Colonic mucosa (tissue), 4 donors: ENCODE data around the gene ZBTB20. TPM values are rescaled to one million over a fixed set of nuclear protein-coding genes. Genes with fewer than 3 reads are reported as not detected.

Experiments used
- DNase-seq: peaks from one replicate; pipeline ENCODE4 v3.0.0-alpha.2; 2020
- H3K27ac ChIP-seq: fragments of 200-600 bp; one replicate; pipeline ENCODE4 v1.8.0; 2021
- H3K27me3 ChIP-seq: fragments of 200-600 bp; one replicate; pipeline ENCODE4 v1.8.0; 2021
- H3K36me3 ChIP-seq: fragments of 200-600 bp; one replicate; pipeline ENCODE4 v1.8.0; 2021
- H3K4me1 ChIP-seq: fragments of 200-600 bp; one replicate; pipeline ENCODE4 v1.8.0; 2021; ENCODE audit warnings: mild to moderate bottlenecking
- H3K4me3 ChIP-seq: fragments of 200-600 bp; one replicate; pipeline ENCODE4 v1.8.0; 2021
- H3K9ac ChIP-seq, 2 donors: one replicate each; pipeline ENCODE4 v1.7.0; 2013; ENCODE audit warnings: control low read depth in 2 of 2, low read depth in 2 of 2, low read length in 2 of 2
- H3K9me3 ChIP-seq: fragments of 200-600 bp; one replicate; pipeline ENCODE4 v1.8.0; 2021
- intact Hi-C: fragments of 100-400 bp; cut with DNase I; formaldehyde crosslinking; loops from one replicate; pipeline ENCODE4 v1.14.1; 2022
- total RNA-seq, 2 donors: library from RNA; stranded (reverse); fragmentation: NEBNext Ultra II Directional in 1 of 2; extraction: Animal tissue kit (Norgen Biotek cat#: 25700) in 1 of 2; gene quantifications; one replicate each; pipeline ENCODE4 v1.2.1, GENCODE V29; 2021
- TF ChIP-seq, protein P1 (sequence below): fragments of 200-600 bp; IDR thresholded peaks from one replicate; pipeline ENCODE4 v1.8.0; 2022; ENCODE audit warnings: antibody characterized with exemption, mild to moderate bottlenecking
- donor health status: healthy.
- donor health status: DM: no; HTN: no; CAD: no.
- donor health status: DM: no; HTN: no; CAD: no.

ZBTB20 gene
- total RNA-seq, 2 donors from 2014 or later: 12.7 to 21.2 TPM

DNA sequence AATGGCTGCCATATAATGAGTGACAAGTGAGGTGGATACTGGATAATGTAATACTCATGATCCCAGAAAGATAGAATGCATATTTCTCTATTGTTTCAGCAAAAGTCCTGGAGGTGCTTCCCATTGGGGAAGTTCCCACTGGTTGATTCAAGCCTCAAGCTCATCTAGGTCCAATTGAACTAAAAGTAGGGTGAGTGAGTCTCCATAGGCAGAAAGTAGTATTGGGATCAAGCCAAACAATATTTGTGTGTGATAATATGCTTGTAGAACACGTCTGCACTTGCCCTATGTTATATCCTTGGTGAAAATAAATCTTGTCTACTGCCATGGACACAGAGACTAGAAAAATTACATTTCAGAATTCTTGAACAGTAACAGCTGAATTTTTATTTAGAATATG is 14.8 kb upstream of the ZBTB20 start:
- DNase-seq: no peak
- Histone ChIP-seq H3K9ac (no peak overlapping the region), H3K27me3 (no peaks in the 10 kb centered on the region), H3K4me3 (no peak overlapping the region), H3K9me3 (no peaks in the 10 kb centered on the region), H3K36me3 (no peaks in the 10 kb centered on the region), H3K27ac (no peak overlapping the region), H3K4me1 (no peaks in the 10 kb centered on the region)
- intact Hi-C loops: no loop called here
- TF ChIP-seq, protein P1, sequence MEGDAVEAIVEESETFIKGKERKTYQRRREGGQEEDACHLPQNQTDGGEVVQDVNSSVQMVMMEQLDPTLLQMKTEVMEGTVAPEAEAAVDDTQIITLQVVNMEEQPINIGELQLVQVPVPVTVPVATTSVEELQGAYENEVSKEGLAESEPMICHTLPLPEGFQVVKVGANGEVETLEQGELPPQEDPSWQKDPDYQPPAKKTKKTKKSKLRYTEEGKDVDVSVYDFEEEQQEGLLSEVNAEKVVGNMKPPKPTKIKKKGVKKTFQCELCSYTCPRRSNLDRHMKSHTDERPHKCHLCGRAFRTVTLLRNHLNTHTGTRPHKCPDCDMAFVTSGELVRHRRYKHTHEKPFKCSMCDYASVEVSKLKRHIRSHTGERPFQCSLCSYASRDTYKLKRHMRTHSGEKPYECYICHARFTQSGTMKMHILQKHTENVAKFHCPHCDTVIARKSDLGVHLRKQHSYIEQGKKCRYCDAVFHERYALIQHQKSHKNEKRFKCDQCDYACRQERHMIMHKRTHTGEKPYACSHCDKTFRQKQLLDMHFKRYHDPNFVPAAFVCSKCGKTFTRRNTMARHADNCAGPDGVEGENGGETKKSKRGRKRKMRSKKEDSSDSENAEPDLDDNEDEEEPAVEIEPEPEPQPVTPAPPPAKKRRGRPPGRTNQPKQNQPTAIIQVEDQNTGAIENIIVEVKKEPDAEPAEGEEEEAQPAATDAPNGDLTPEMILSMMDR: no peak

GRCh38 chr3:115161168-115161834 is 14.2 kb upstream of the ZBTB20 start:
- intact Hi-C loops: no loop called here
- no peak for DNase-seq
- Histone ChIP-seq H3K9me3 (no peaks in the 10 kb centered on the region), H3K9ac (no peak overlapping the region), H3K27ac (no peak overlapping the region), H3K27me3 (no peaks in the 10 kb centered on the region), H3K4me3 (no peak overlapping the region), H3K36me3 (no peaks in the 10 kb centered on the region), H3K4me1 (no peaks in the 10 kb centered on the region)
- TF ChIP-seq, protein P1: no peak

DNA sequence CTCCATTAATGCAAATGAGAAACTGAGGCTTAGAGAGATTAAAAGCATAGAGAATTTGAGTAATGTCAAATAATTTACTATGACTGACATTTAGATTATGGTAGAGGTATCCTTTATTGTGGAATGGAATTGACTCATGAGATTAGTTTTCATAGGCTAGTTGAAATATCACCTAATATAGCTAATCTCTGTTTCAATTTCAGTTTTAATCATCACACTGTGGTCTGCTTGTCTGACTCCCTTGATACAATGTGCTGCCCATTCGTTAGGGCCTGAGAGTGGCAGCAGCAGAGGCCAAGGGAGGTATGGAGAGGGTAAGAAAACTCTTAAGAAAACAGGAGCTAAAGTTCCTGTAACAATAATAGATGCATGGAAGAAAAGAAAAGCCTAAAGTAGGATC is 13.2 kb upstream of the ZBTB20 start:
- intact Hi-C loops: no loop called here

GRCh38 chr3:115156046-115156654 is 9.1 kb upstream of the ZBTB20 start:
- no peaks in the 10 kb centered on the region for H3K9me3 ChIP-seq
- no peak for DNase-seq

More for the DNA sequence above, 13.2 kb upstream of the ZBTB20 start:
- H3K4me3 ChIP-seq: no peak overlapping the region
- H3K36me3 ChIP-seq: no peaks in the 10 kb centered on the region
- DNase-seq: no peak
- no peak overlapping the region for H3K27ac ChIP-seq
- H3K27me3 ChIP-seq: no peaks in the 10 kb centered on the region
- no peak overlapping the region for H3K9ac ChIP-seq
- TF ChIP-seq, protein P1: no peak
- no peaks in the 10 kb centered on the region for H3K9me3 ChIP-seq
- no peaks in the 10 kb centered on the region for H3K4me1 ChIP-seq

GRCh38 chr3:115154611-115155010 is 7.5 kb upstream of the ZBTB20 start:
- TF ChIP-seq, protein P1: no peak
- intact Hi-C loops: loop anchor here (10.0 kb wide), 1 partner anchor 630 kb away; no protein-coding TSS in a partner anchor

More at GRCh38 chr3:115156046-115156654, 9.1 kb upstream of the ZBTB20 start:
- Histone ChIP-seq H3K27me3 (no peaks in the 10 kb centered on the region), H3K4me1 (no peaks in the 10 kb centered on the region), H3K4me3 (no peak overlapping the region), H3K36me3 (no peaks in the 10 kb centered on the region), H3K27ac (no peak overlapping the region), H3K9ac (no peak overlapping the region)
- TF ChIP-seq, protein P1: no peak
- intact Hi-C loops: loop anchor here (10.0 kb wide), 1 partner anchor 629 kb away; no protein-coding TSS in a partner anchor

More at GRCh38 chr3:115154611-115155010, 7.5 kb upstream of the ZBTB20 start:
- no peak overlapping the region for H3K9ac ChIP-seq
- H3K27me3 ChIP-seq: no peaks in the 10 kb centered on the region
- no peak for DNase-seq
- no peaks in the 10 kb centered on the region for H3K4me1 ChIP-seq
- no peaks in the 10 kb centered on the region for H3K36me3 ChIP-seq
- H3K27ac ChIP-seq: no peak overlapping the region
- H3K9me3 ChIP-seq: no peaks in the 10 kb centered on the region
- no peak overlapping the region for H3K4me3 ChIP-seq
